Activated CD8-positive, alpha-beta T cell treated with anti-CD3 and anti-CD28 coated beads, Interleukin-2, amount 10 ng/mL, durations not matched to agents 7 days and 5 days (primary cell): ENCODE measurements around the gene WFDC1. TPM values are rescaled to one million over a fixed set of nuclear protein-coding genes. Genes with fewer than 3 reads are reported as not detected.

ENCODE experiments used
- ATAC-seq: fragments of 150-1000 bp; cut with Tn5 transposase; one replicate; pipeline ENCODE4 v1.10.0; 2021; ENCODE audit warnings: moderate library complexity
- CTCF ChIA-PET: fragments of 350-600 bp; sonication (Branson Sonifier 250); formaldehyde crosslinking; loops from one replicate; lab custom pipeline; 2021; ENCODE audit warnings: antibody characterized with exemption; lab: Charles Lee
- POLR2A ChIA-PET: fragments of 350-600 bp; sonication (Branson Sonifier 250); formaldehyde crosslinking; loops from one replicate; lab custom pipeline; 2021; ENCODE audit warnings: antibody characterized with exemption; lab: Charles Lee
- DNase-seq: peaks from one replicate; pipeline ENCODE4 v3.0.0-alpha.2; 2020
- H3K27ac Mint-ChIP-seq: one replicate; pipeline ENCODE4 v1.8.0; 2021; ENCODE audit warnings: mild to moderate bottlenecking, mixed read lengths
- H3K27me3 Mint-ChIP-seq: one replicate; pipeline ENCODE4 v1.8.0; 2021; ENCODE audit warnings: low read depth, mixed read lengths
- H3K36me3 Mint-ChIP-seq: one replicate; pipeline ENCODE4 v1.8.0; 2021; ENCODE audit warnings: low read depth, mixed read lengths
- H3K4me1 Mint-ChIP-seq: one replicate; pipeline ENCODE4 v1.8.0; 2021; ENCODE audit warnings: low read depth, mixed read lengths
- H3K4me3 Mint-ChIP-seq: one replicate; pipeline ENCODE4 v1.8.0; 2021; ENCODE audit warnings: mild to moderate bottlenecking, mixed read lengths
- H3K9me3 Mint-ChIP-seq: one replicate; pipeline ENCODE4 v1.8.0; 2022; ENCODE audit warnings: mixed read lengths; ENCODE audit not compliant: insufficient read depth
- total RNA-seq, 2 experiments: library from RNA; stranded (reverse); gene quantifications; one replicate each; pipeline ENCODE4 v1.2.3, GENCODE V29; 2021

The WFDC1 gene
- total RNA-seq, 2 experiments from 2014 or later = not detected

DNA sequence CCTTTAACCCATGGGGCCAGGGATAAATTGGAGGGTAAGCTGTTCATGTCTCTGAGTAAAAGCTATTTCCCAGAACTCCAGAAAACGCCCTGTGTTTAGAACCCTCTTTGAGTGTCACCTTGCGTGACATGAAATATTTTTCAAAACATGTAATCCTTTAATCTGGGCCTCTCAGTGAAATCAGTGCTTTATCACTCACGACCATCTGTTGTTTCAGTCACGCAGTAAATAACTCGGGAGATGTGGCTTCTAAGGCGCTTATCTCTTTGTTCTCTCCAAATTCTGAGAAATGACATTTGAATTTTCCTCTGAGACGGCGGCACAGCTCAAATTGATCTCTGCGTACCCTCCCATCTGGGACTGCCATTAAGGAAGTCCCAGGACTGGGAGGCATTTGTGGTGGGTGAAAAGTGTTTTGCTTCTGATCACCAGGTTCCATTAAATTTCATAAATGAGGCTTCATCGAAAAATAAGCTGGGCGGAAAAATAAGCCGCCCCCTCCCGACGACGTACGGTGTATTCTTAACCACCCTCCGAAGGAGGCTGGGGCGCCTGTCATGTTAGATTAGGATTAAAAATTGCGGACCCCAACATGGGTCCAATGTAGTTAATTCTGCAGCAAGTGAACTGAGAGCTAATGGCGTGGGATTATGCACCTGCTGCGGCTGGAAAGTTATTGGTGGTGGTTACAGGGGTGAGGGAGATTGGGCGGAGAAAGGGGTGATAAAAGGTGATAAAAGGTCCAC, 12.7 kb downstream of the WFDC1 start:
- Mint-ChIP-seq H3K4me3 (no peak overlapping the region), H3K9me3 (no peaks in the 10 kb centered on the region), H3K4me1 (no peaks in the 10 kb centered on the region), H3K27me3 (peaks cover 4% of the 10 kb centered on the region), H3K27ac (no peak overlapping the region), H3K36me3 (no peaks in the 10 kb centered on the region)
- ChIA-PET CTCF (no interaction called here), POLR2A (no interaction called here)
- ATAC-seq = no peak
- no peak for DNase-seq

DNA sequence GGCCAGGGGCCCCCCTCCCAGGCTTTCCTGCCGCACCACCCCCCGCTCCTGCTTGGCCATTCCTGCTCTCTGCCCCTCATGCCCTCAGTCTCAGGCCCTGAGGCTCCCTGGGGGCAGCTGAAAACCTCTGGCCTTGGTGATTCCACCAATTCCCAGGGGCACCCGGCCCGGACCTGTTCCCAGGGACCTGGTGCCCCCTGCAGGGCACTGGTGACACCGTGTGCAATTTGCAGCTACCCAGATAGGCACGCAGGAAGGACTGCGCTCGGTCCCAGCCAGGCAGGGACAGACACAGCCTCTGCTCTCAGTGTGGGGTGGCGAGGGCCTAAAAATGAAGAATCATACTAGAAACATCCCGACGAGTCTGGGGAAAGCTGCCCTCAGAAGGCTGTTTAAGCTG, 13.4 kb downstream of the WFDC1 start:
- H3K36me3 Mint-ChIP-seq = no peaks in the 10 kb centered on the region
- DNase-seq = no peak
- H3K9me3 Mint-ChIP-seq = no peaks in the 10 kb centered on the region
- peaks cover 7% of the 10 kb centered on the region for H3K27me3 Mint-ChIP-seq
- POLR2A ChIA-PET = no interaction called here
- H3K4me3 Mint-ChIP-seq = no peak overlapping the region
- CTCF ChIA-PET = no interaction called here
- H3K4me1 Mint-ChIP-seq = no peaks in the 10 kb centered on the region
- no peak for ATAC-seq
- no peak overlapping the region for H3K27ac Mint-ChIP-seq

DNA sequence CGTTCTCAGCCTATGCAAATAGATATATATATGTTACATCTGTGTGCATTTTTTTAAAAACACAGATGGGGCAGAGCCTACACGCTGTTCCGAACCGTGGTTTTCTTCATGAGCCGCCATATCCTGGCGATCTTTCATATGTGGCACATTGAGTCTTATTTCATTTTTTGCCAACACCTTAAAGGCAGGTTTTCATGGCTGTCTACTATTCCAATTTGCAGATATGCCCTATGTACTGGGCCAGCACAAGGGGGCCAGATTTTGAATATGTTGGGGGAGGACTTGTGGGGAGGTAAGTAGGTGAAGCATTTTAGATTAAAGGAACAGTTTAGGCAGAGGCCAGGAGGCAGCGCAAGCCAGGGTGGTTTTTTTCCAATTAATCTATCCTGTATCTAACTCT, 16.0 kb downstream of the WFDC1 start:
- POLR2A ChIA-PET = no interaction called here
- Mint-ChIP-seq H3K36me3 (no peaks in the 10 kb centered on the region), H3K27ac (no peak overlapping the region), H3K27me3 (peaks cover 14% of the 10 kb centered on the region), H3K4me1 (no peaks in the 10 kb centered on the region), H3K4me3 (no peak overlapping the region), H3K9me3 (no peaks in the 10 kb centered on the region)
- no peak for DNase-seq
- CTCF ChIA-PET = no interaction called here
- ATAC-seq = no peak

DNA sequence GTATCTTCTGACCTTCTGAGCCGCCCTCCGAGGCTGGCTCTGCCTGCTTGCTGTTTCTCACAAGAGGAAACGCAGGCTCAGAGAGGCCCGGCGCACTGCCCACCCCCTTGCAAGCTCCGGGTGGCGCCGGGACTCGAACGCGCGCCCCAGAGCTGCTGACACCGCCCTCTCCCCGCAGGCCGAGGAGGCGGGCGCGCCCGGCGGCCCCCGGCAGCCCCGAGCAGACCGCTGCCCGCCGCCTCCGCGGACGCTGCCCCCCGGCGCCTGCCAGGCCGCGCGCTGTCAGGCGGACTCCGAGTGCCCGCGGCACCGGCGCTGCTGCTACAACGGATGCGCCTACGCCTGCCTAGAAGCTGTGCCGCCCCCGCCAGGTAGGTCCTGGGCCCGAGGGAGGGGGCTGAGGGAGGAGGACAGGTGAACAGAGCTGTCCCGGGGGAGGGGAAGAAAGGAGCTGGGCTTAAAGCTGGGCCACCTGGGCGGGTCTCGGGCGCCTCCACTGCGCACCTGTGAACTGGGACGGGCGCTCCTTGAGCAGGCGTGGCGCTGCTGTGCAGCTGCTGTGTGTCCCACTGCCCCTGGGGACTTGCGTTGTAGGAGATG, 18.2 kb downstream of the WFDC1 start:
- DNase-seq (no peak), ATAC-seq (no peak)
- peaks cover 14% of the 10 kb centered on the region for H3K27me3 Mint-ChIP-seq
- H3K9me3 Mint-ChIP-seq = no peaks in the 10 kb centered on the region
- no peaks in the 10 kb centered on the region for H3K36me3 Mint-ChIP-seq
- H3K4me3 Mint-ChIP-seq = no peak overlapping the region
- no peak overlapping the region for H3K27ac Mint-ChIP-seq
- H3K4me1 Mint-ChIP-seq = no peaks in the 10 kb centered on the region
- CTCF ChIA-PET = no interaction called here
- POLR2A ChIA-PET = no interaction called here

DNA sequence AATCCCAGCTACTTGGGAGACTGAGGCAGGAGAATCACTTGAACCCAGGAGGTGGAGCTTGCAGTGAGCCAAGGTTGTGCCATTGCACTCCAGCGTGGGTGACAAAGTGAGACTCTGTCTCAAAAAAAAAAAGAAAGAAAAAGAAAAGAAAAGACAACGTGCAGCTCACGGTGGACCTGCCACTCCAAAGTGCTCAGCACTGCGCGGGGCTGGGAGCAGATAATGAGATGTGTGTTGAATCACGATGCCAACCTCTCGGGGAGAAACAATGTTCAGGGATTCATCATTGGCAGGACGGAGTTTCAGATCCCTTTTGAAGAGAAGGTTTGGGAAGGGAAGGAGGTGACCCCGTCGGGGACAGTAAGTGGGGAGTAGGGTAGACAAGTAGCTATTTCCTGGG, 19.2 kb downstream of the WFDC1 start:
- Mint-ChIP-seq H3K9me3 (no peaks in the 10 kb centered on the region), H3K4me3 (no peak overlapping the region), H3K4me1 (no peaks in the 10 kb centered on the region), H3K36me3 (no peaks in the 10 kb centered on the region), H3K27me3 (peaks cover 14% of the 10 kb centered on the region), H3K27ac (no peak overlapping the region)
- ATAC-seq (no peak), DNase-seq (no peak)
- CTCF ChIA-PET = no interaction called here
- POLR2A ChIA-PET = no interaction called here

DNA sequence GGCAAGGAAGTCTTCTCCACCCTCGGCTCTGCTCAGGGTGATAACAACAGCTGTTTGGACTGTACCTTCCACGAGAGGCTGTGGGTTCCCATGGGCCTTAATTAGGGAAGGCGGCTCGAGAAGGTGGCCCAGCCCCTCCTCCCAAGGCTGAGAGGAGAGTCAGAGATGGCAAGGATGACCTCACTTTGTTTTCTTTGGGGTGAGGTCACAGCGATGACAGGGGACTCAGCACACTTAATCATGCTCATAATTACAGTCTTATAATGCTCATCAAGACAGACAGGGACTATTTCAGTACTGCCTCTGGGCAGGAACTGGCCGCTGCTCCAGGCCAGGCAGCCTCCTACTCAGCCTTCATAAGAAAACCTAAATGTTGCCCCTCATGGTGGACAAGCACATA, 19.7 kb downstream of the WFDC1 start:
- CTCF ChIA-PET = no interaction called here
- no peak overlapping the region for H3K4me3 Mint-ChIP-seq
- H3K4me1 Mint-ChIP-seq = no peaks in the 10 kb centered on the region
- POLR2A ChIA-PET = no interaction called here
- DNase-seq (no peak), ATAC-seq (no peak)
- H3K9me3 Mint-ChIP-seq = no peaks in the 10 kb centered on the region
- H3K27ac Mint-ChIP-seq = no peak overlapping the region
- peaks cover 14% of the 10 kb centered on the region for H3K27me3 Mint-ChIP-seq
- no peaks in the 10 kb centered on the region for H3K36me3 Mint-ChIP-seq

DNA sequence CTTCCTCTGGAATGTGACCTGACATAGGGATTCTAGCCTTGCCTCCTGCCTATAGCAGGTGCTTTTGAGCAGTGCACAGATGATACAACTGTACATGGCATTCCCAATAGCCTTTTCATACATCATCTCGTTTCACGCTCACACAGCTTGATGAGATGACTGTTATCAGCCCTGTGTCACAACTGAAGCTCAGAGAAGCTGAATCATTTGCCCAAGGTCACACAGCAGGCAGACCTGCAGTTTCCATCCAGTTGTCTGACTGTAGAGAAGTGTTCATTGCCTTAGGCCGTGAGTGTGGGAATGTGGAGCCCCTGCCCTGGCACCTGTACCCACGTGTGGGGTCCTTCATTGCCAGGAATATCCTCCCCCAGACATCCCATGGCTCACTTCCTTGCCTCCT, 20.1 kb downstream of the WFDC1 start:
- Mint-ChIP-seq H3K4me1 (no peaks in the 10 kb centered on the region), H3K4me3 (no peak overlapping the region), H3K9me3 (no peaks in the 10 kb centered on the region), H3K27me3 (peaks cover 14% of the 10 kb centered on the region), H3K36me3 (no peaks in the 10 kb centered on the region), H3K27ac (no peak overlapping the region)
- ChIA-PET CTCF (no interaction called here), POLR2A (no interaction called here)
- no peak for ATAC-seq
- no peak for DNase-seq

DNA sequence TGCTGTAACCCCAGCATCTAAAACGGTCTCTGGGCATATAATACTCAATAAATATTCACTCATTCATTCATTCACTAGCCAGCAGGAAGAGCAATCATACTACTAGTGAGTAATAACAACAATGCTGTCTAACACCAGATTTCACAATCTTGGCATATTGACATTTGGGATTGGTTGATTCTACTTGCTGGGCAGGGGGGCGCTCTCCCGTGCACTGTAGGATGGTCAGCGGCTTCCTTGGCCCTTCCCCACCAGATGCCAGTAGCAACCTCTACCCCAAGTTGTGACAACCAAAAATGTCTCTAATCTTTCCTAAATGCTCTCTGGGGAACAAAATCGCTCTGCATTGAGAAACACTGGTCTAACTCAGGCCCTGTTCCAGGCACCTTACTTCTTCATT, 20.7 kb downstream of the WFDC1 start:
- H3K27ac Mint-ChIP-seq = no peak overlapping the region
- POLR2A ChIA-PET = no interaction called here
- H3K9me3 Mint-ChIP-seq = no peaks in the 10 kb centered on the region
- no peak for ATAC-seq
- H3K27me3 Mint-ChIP-seq = peaks cover 14% of the 10 kb centered on the region
- H3K4me1 Mint-ChIP-seq = no peaks in the 10 kb centered on the region
- H3K4me3 Mint-ChIP-seq = no peak overlapping the region
- H3K36me3 Mint-ChIP-seq = no peaks in the 10 kb centered on the region
- CTCF ChIA-PET = no interaction called here
- DNase-seq = no peak

DNA sequence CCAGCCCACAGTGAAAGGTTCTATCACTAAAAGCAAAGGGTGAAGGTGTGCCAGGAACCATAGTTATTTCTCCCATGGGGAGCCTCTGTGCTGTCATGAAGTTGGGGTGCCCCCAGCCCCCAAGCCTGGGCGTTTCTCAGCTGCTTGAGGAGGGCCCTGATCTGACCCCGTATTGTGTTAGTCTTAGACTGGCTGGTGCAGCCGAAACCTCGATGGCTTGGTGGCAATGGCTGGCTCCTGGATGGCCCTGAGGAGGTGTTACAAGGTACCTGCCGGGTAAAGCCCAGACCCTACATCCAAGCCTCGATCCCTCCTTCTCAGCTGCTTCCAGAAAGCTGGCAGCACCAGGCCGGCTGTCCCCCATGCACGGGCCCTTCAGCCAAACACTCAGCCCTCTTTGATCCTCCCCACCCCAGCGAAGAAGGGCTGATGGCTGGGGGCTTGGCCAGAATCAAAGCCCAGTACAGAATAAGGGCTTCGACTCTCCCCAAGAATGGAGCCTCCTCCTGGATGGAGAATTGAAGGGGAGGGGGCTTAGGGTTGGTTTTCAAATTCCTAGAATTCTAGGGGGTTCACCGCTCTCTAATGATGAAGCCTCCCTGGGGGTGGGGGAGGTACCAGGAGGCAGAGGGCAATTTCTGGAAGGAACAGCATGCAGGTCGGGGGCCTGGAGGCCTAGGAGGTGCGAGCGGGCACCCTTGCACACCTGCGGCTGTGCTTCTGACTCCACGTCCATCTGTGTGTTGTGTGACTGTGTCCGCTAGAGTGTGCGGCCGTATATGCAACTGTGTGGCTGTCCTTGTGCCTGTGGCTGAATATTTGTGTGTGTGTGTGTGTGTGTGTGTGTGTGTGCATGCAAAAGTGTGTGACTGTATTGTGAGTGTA, 23.7 kb downstream of the WFDC1 start:
- peaks cover 8% of the 10 kb centered on the region for H3K27me3 Mint-ChIP-seq
- H3K36me3 Mint-ChIP-seq = no peaks in the 10 kb centered on the region
- no peak for DNase-seq
- H3K9me3 Mint-ChIP-seq = no peaks in the 10 kb centered on the region
- no peak overlapping the region for H3K27ac Mint-ChIP-seq
- no peaks in the 10 kb centered on the region for H3K4me1 Mint-ChIP-seq
- H3K4me3 Mint-ChIP-seq = no peak overlapping the region
- CTCF ChIA-PET = interaction anchor here (0.6 to 1.2 kb wide), 2 partner anchors 462 to 608 kb away, joined by 3 read pairs; no protein-coding TSS in a partner anchor
- POLR2A ChIA-PET = no interaction called here
- no peak for ATAC-seq

DNA sequence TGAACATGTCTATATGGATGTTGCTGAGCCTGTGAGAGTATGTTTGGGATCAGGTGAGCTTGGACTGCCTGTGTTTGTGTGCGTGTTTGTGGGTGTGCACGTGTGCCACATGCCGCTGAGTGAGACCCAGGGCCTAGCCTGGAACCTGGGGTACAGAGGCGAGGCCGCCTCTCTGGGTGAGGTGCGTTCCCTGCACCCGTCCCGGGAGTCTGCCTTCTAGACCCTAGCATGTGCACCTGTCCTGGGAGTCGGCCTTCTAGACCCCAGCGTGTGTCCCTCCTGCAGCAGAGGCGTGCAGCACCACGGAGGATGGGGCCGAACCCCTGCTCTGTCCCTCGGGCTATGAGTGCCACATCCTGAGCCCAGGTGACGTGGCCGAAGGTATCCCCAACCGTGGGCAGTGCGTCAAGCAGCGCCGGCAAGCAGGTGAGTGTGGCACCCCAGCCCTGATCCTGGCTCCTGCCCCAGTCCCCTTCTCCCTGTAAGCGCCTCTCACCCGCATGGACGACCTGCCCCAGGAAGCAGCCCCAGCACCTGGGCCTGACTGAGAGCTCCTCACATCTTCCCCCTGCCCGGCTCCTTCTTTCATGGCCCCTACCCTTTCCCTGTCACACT, 24.6 kb downstream of the WFDC1 start:
- no peaks in the 10 kb centered on the region for H3K9me3 Mint-ChIP-seq
- ChIA-PET CTCF (no interaction called here), POLR2A (no interaction called here)
- peaks cover 4% of the 10 kb centered on the region for H3K27me3 Mint-ChIP-seq
- H3K4me1 Mint-ChIP-seq = no peaks in the 10 kb centered on the region
- no peak overlapping the region for H3K27ac Mint-ChIP-seq
- DNase-seq (no peak), ATAC-seq (no peak)
- H3K4me3 Mint-ChIP-seq = no peak overlapping the region
- H3K36me3 Mint-ChIP-seq = no peaks in the 10 kb centered on the region

DNA sequence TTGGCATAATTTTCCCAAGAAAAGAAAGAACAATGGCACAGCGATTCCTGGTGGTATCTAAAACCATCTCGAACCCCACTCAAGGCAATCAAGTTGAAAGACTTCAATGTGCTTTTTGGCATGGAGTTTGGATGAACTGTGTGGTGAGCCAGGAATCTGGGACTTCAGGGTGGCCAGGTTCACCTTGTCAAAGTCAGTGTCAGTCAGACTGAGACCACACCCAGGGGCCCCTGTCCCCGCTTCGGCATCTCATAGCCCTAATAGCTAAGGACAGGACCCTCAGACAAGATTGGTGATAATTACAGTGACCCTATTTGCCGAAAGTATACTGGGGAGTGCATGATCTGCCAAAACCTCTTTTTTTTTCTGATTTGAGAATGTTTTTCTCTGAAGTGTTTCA, 25.8 kb downstream of the WFDC1 start:
- no peaks in the 10 kb centered on the region for H3K36me3 Mint-ChIP-seq
- H3K27ac Mint-ChIP-seq = no peak overlapping the region
- ChIA-PET CTCF (no interaction called here), POLR2A (no interaction called here)
- DNase-seq = no peak
- no peaks in the 10 kb centered on the region for H3K4me1 Mint-ChIP-seq
- no peaks in the 10 kb centered on the region for H3K9me3 Mint-ChIP-seq
- ATAC-seq = no peak
- no peaks in the 10 kb centered on the region for H3K27me3 Mint-ChIP-seq
- H3K4me3 Mint-ChIP-seq = no peak overlapping the region

DNA sequence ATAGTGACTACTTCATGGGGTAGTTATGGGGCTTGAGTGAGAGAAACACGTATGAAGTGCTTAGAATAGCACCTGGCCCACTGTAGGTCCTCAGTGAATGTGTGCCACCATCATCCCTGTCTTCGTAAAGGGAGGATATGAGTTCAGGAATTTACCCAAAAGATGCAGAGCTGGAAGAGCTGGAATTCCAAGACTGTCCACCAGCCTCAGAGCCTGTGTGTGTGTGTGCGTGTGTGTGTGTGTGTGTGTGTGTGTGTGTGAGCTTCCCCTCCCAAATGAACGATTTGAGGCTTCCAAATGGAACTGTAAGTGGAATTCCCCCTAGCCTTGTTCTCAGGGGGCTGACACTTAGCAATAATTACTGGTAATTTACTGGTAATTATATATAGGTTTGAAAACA, 27.3 kb downstream of the WFDC1 start:
- Mint-ChIP-seq H3K4me3 (no peak overlapping the region), H3K9me3 (no peaks in the 10 kb centered on the region), H3K4me1 (no peaks in the 10 kb centered on the region), H3K36me3 (no peaks in the 10 kb centered on the region), H3K27me3 (no peaks in the 10 kb centered on the region), H3K27ac (no peak overlapping the region)
- no peak for ATAC-seq
- CTCF ChIA-PET = no interaction called here
- POLR2A ChIA-PET = no interaction called here
- no peak for DNase-seq
